GM18909 (cell line): ENCODE results near the gene CEP57.

ENCODE experiments used
- ATAC-seq: cut with Tn5 transposase; IDR thresholded peaks from one replicate; pipeline ENCODE4 v1.9.1; 2021; ENCODE audit warnings: mild to moderate bottlenecking; ENCODE audit not compliant: unreplicated experiment, poor library complexity

CEP57 gene

GRCh38 chr11:95790123-95790932, at the start of gene CEP57:
Gene CEP57 (plus strand): TSS chr11:95790498. CDS start chr11:95790699, 201 bp downstream.
- peak; percentile 80 for ATAC-seq

DNA sequence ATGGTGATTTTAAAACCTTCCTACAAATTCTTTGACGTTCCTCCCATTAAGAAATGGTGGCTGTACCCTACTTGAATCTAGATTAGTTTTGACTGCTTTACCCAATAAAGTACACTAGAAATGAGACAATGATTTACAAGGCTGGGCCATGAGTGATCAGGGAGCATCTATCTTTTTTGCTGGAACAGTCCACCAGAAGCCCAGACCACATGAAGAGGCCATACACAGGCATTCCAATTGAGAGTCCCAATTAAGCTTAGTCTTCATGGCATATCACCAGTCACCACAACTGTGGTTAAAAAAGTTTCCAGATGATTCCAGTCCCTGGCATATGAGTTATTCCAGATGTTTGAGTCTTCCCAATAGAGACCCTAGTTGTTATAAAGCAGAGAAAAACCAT, 40.2 kb upstream of the CEP57 start:
- ATAC-seq = no peak

GRCh38 chr11:95751515-95751914, 38.8 kb upstream of the CEP57 start:
- ATAC-seq = no peak

- ATAC-seq = no peak
These were observed 29.4 kb upstream of the CEP57 start for GRCh38 chr11:95760941-95761340.

- no peak for ATAC-seq
These were observed 27.8 kb upstream of the CEP57 start for GRCh38 chr11:95762534-95762933.

- ATAC-seq = peak; percentile 59
These were observed 25.9 kb upstream of the CEP57 start for GRCh38 chr11:95764267-95764898.

DNA sequence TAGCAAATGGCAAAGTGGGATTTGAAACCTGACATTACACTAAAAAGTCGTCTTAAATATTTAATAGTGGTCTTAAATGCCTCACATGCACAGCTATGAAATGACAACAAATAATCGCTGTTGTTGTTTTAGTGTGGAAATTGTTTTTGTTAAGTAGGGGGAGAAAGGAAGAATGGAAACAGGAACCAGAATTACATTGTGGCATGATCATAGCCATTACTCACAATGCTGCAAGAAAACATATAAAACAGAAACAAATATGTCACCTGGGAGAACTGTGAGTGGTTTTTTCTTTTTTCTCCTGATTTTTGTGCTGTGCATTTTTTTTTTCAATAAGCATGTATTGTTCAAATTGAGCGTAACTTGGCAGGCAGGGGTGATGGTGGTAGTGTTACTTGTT, 23.6 kb upstream of the CEP57 start:
- no peak for ATAC-seq

DNA sequence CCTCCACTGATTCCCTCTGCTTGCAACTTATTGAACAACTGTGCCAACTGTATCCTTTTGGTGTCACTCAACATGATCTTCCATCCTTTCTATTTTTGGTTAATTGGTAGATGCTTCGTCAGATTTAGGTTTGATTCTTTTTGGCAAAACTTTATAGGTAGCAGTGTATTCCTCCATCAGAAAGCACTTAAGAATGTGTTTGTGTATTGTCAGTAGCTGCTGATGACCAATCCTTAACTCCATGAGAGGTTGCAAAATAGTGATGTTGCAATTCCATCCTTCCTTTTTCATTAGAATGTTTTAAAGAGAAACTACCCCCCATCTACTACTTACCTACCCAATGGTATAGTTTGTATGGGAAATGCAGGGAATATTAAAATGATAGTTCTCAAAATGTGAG, 22.8 kb upstream of the CEP57 start:
- ATAC-seq = no peak

DNA sequence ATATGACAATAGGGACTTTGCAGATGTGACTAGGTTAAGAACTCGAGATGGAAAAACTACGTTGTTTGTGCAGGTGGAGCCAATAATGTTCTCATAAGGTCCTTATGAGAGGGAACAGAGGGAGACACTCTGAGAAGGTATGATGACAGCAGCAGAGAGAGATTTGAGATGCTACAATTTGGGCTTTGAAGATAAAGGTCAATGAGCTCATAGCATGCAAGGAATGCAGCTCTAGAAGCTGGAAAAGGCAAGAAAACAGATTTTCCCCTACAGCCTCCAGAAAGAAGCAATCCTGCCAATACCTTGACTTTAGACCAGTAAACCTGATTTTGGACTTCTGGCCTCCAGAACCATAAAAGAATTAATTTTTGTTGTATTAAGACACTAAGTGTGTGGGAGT, 21.8 kb upstream of the CEP57 start:
- no peak for ATAC-seq

DNA sequence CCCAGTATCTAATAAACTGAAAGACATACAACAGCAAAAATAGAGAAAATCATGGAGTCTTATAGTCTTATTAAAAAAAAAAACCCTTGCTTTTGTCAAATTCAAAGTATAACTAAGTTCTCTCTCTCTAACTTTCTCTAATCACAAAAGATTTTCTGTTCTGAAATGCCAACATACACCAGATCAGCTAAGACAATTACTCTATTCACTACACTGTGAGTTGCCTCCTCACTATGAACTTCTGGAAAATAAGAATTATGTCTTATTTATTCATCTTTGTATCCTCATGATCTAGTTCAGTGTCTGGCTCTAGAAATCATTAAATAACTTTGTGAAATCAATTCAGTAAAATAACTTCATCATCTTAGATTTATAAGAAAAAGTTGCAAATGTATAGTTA, 13.4 kb upstream of the CEP57 start:
- ATAC-seq = no peak

DNA sequence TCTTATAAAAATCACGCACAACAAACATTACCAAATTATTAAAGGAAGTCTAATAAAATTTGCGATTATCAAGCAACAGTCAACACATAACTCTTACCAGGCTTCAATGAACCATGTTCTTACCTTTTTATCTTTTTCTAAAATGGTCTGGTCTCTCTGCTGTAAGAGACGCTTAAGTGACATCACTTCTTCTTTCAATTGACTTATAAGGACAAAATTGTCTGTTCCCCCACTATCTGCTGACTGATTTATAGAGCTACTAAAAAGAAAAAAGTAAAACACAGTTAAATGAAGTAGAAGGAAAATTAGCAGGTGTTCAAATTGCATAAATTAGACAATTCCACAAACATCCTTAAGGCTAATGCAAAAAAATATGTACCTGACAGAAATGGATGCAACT, 11.6 kb upstream of the CEP57 start:
- no peak for ATAC-seq

DNA sequence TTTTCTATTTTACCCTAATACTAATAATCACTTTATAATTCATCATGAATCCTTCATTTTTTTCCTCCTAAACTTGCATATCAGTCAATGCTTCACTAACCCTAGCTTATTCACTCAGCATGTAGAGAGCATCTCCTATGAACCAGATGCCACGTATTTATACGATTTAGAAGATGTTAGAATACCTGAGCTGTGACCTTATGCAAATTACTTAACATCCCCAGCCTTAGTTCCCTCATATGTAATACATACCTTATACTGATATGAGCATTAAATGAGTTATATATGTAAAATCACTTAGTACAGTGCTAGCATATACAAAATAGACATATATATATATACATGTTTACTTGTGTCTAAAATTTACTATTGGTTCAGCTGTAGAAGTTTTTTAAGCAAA, 9.8 kb upstream of the CEP57 start:
- peak; percentile 55 for ATAC-seq

DNA sequence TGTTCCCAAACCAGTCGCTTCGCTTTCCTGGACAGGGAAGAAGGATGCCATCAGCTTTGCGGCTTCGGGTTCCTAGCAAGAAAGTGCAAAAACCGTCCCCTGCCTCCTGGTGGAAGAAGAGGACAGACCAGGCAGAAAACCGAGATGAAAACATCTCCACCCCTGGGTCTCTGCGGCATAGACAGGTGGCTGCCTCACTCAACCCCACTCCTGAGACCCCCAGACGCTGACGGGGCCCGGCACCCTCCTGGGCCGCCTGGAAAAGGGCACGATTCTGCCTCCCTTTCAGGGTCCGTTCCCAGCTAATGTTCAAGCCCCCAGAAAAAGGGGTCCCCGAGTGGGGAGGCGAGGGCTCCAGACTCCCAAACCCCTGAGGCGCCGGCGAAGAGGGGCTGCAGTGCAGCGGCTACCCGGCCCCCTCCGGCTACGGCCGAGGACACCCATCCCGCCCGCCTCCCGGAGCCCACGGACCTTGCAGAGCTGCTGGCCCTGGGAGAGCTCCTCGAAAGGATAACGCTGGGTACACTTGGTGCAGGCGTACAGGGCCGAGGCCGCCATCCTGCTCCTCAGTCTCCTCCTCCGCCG, 1.3 kb upstream of the CEP57 start:
- ATAC-seq = no peak

GRCh38 chr11:95789506-95790122, 684 bp upstream of the CEP57 start, which contains the start of gene FAM76B:
Gene FAM76B (minus strand): TSS chr11:95789782. CDS start chr11:95789478, 304 bp downstream.
- ATAC-seq = peak; percentile 77

DNA sequence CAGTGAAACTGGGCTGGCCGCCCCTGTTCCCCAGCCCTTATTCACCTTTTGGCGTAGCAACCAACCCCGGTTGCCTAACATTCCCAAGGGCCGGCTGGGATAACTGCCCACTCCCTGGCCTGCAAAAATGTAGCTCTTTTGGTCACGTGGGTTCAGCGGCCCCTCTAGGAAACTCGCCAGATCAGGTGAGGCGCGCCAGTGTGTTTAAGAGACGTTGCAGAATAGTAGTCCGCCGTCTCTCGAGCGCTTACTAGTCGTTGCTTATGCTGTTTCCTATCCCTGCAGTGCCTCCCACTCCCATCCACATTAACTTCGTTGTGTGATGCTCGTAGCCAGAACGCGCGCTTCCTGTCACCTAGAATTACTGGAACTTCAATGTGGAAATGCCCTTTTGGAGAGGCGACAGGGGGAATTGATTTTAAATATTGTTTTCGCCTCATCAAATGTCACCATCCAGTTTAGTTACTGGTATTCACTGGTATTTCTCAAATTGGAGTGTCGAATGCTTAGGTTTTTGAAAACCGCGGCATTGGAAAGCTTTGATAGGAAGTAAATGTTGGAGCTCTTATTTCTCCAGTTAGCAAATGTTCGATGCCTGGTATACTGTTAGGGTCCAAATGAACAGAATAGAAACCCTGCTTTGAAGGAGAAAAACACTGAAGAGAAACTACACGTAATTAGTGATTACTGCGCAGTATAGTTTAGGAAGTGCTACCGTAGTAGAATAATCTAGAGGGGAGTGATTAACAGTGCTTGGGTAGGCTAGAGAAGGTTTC, 823 bp downstream of the CEP57 start:
- ATAC-seq = peak; percentile 9

GRCh38 chr11:95791709-95792033, 1.4 kb downstream of the CEP57 start:
- no peak for ATAC-seq

- no peak for ATAC-seq
These were observed 1.9 kb downstream of the CEP57 start for GRCh38 chr11:95792200-95792599.

- no peak for ATAC-seq
These were observed 2.4 kb downstream of the CEP57 start for GRCh38 chr11:95792700-95793099.

DNA sequence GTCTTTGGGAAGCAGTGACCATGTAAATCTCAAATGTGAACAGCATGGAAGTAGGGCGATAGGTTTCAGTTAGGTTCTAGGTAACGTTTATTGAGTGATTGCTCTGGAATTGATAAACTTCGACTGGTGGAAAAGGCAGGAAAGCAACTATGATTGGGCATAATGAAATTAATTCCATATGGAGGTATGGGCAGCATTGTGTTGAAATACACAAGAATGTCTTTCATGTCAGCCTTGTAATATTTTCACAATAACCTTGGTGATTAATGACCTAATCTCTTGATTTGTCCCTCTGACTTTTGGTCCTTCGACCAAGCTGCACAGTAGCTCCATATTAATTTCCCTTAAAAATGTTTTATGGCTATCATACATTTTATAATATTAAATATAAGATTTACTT, 2.8 kb downstream of the CEP57 start:
- ATAC-seq = no peak

GRCh38 chr11:95794086-95794485, 3.8 kb downstream of the CEP57 start:
- no peak for ATAC-seq
